GM21529 (cell line): Measurements from ENCODE around the gene GPR85.
A peak's percentile ranks its signal among the peaks of the same experiment; 100 is the strongest.
"Not testable (repeated sequence)": the region's sequence is repeated elsewhere in the genome, so short reads cannot be mapped to it uniquely, and the experiment has no call there.

ENCODE experiments used
- ATAC-seq: cut with Tn5 transposase; IDR thresholded peaks from one replicate; pipeline ENCODE4 v1.9.1; 2021; ENCODE audit not compliant: unreplicated experiment

GPR85 gene

GRCh38 chr7:113086431-113086888 is at the start of gene GPR85:
TSS of gene GPR85 (minus strand) at chr7:113086827. CDS start at chr7:113084721, 2,106 bp downstream.
- ATAC-seq, result peak; percentile 62

GRCh38 chr7:113134025-113134424 is 47.4 kb upstream of the GPR85 start:
- no peak for ATAC-seq

- no peak for ATAC-seq
These were observed 44.7 kb upstream of the GPR85 start for GRCh38 chr7:113131367-113131766.

GRCh38 chr7:113128031-113128430 is 41.4 kb upstream of the GPR85 start:
- no peak for ATAC-seq

- no peak for ATAC-seq
These were observed 39.1 kb upstream of the GPR85 start for GRCh38 chr7:113125728-113126127.

GRCh38 chr7:113122744-113123143 is 36.1 kb upstream of the GPR85 start:
- no peak for ATAC-seq

- ATAC-seq, result no peak
These were observed 34.0 kb upstream of the GPR85 start for GRCh38 chr7:113120647-113121046.

GRCh38 chr7:113119429-113119828 is 32.8 kb upstream of the GPR85 start:
- no peak for ATAC-seq

- ATAC-seq, result peak; percentile 99
These were observed 31.7 kb upstream of the GPR85 start, which contains the start of gene SMIM30 for GRCh38 chr7:113118074-113118959. TSS of gene SMIM30 (minus strand) at chr7:113118554. CDS start at chr7:113117578, 976 bp downstream.

- ATAC-seq, result not testable (repeated sequence)
These were observed 30.7 kb upstream of the GPR85 start for GRCh38 chr7:113117374-113117774.

- no peak for ATAC-seq
These were observed 27.3 kb upstream of the GPR85 start for GRCh38 chr7:113113912-113114311.

GRCh38 chr7:113109718-113110117 is 23.1 kb upstream of the GPR85 start:
- ATAC-seq, result no peak

- ATAC-seq, result no peak
These were observed 13.5 kb upstream of the GPR85 start for GRCh38 chr7:113100121-113100603.

GRCh38 chr7:113099284-113099919 is 12.8 kb upstream of the GPR85 start:
- ATAC-seq, result no peak

GRCh38 chr7:113094517-113095249 is 8.1 kb upstream of the GPR85 start:
- ATAC-seq, result no peak

GRCh38 chr7:113093561-113093960 is 6.9 kb upstream of the GPR85 start:
- no peak for ATAC-seq

- ATAC-seq, result no peak
These were observed 6.1 kb upstream of the GPR85 start for GRCh38 chr7:113092762-113093161.

GRCh38 chr7:113087071-113087998 is 708 bp upstream of the GPR85 start:
- ATAC-seq, result no peak

GRCh38 chr7:113085781-113086390 is 741 bp downstream of the GPR85 start:
- peak; percentile 9 for ATAC-seq
